ENCODE results near the gene TFAM. TPM values are rescaled to one million over a fixed set of nuclear protein-coding genes. Genes with fewer than 3 reads are reported as not detected.

TFAM gene
- total and polyA plus RNA-seq, 3 donors from 2014 or later = 36.3 to 65.7 (median 57.2) TPM

GRCh38 chr10:58433066-58433465 is 47.9 kb downstream of the TFAM start:
- Histone ChIP-seq H3K4me3 (no peak overlapping the region), H3K36me3 (ENCODE audit: low read depth, missing control alignments) (no peaks in the 10 kb centered on the region), H3K27me3 (no peaks in the 10 kb centered on the region), H3K9me3 (no peaks in the 10 kb centered on the region), H3K4me1 (no peaks in the 10 kb centered on the region), H3K27ac (no peak overlapping the region)
- TF ChIP-seq CTCF (IDR thresholded peaks at IDR 0.05) (no peak), POLR2A (IDR thresholded peaks at IDR 0.05) (no peak)
- intact Hi-C loops (cut with DNase I; ENCODE audit: low total_unique reads) = loop anchor here (10.0 kb wide), 1 partner anchor 582 kb away; no protein-coding TSS in a partner anchor
- WGBS, 2 donors = 67 to 71% methylated on average over 2 of the region's 2 CpGs
- DNase-seq = no peak

- intact Hi-C loops (cut with DNase I; ENCODE audit: low total_unique reads) = loop anchor here (10.0 kb wide), 1 partner anchor 581 kb away; no protein-coding TSS in a partner anchor
- Histone ChIP-seq H3K27me3 (no peaks in the 10 kb centered on the region), H3K9me3 (no peaks in the 10 kb centered on the region), H3K36me3 (ENCODE audit: low read depth, missing control alignments) (no peaks in the 10 kb centered on the region), H3K4me3 (no peak overlapping the region), H3K27ac (no peak overlapping the region), H3K4me1 (no peaks in the 10 kb centered on the region)
- TF ChIP-seq CTCF (IDR thresholded peaks at IDR 0.05) = no peak
- no peak for TF ChIP-seq POLR2A (IDR thresholded peaks at IDR 0.05)
- 91 to 93% methylated on average over 5 of the region's 5 CpGs for WGBS, 2 donors
- DNase-seq = no peak
These were observed 48.4 kb downstream of the TFAM start for GRCh38 chr10:58433571-58433970.

- H3K4me1 ChIP-seq = no peaks in the 10 kb centered on the region
- H3K9me3 ChIP-seq = no peaks in the 10 kb centered on the region
- no peak for TF ChIP-seq POLR2A (IDR thresholded peaks at IDR 0.05)
- WGBS, 2 donors = 47 to 48% methylated on average over 2 of the region's 2 CpGs
- H3K27me3 ChIP-seq = no peaks in the 10 kb centered on the region
- H3K4me3 ChIP-seq = no peak overlapping the region
- DNase-seq = no peak
- intact Hi-C loops (cut with DNase I; ENCODE audit: low total_unique reads) = loop anchor here (10.0 kb wide), 1 partner anchor 579 kb away; no protein-coding TSS in a partner anchor
- no peaks in the 10 kb centered on the region for H3K36me3 ChIP-seq (ENCODE audit: low read depth, missing control alignments)
- no peak overlapping the region for H3K27ac ChIP-seq
These were observed 50.2 kb downstream of the TFAM start for GRCh38 chr10:58435297-58435985.

- Histone ChIP-seq H3K36me3 (ENCODE audit: low read depth, missing control alignments) (no peaks in the 10 kb centered on the region), H3K9me3 (no peaks in the 10 kb centered on the region), H3K4me1 (no peaks in the 10 kb centered on the region), H3K27ac (no peak overlapping the region), H3K27me3 (no peaks in the 10 kb centered on the region), H3K4me3 (no peak overlapping the region)
- DNase-seq = no peak
- TF ChIP-seq CTCF (IDR thresholded peaks at IDR 0.05) (no peak), POLR2A (IDR thresholded peaks at IDR 0.05) (no peak)
- intact Hi-C loops (cut with DNase I; ENCODE audit: low total_unique reads) = loop anchor here (10.0 kb wide), 1 partner anchor 579 kb away; no protein-coding TSS in a partner anchor
- 54 to 60% methylated on average over 4 of the region's 4 CpGs for WGBS, 2 donors
These were observed 50.9 kb downstream of the TFAM start for GRCh38 chr10:58436071-58436470.

- no peaks in the 10 kb centered on the region for H3K9me3 ChIP-seq
- H3K36me3 ChIP-seq (ENCODE audit: low read depth, missing control alignments) = no peaks in the 10 kb centered on the region
- intact Hi-C loops (cut with DNase I; ENCODE audit: low total_unique reads) = loop anchor here (10.0 kb wide), 1 partner anchor 576 kb away; no protein-coding TSS in a partner anchor
- 56 to 61% methylated on average over 3 of the region's 3 CpGs for WGBS, 2 donors
- no peaks in the 10 kb centered on the region for H3K27me3 ChIP-seq
- TF ChIP-seq CTCF (IDR thresholded peaks at IDR 0.05) (no peak), POLR2A (IDR thresholded peaks at IDR 0.05) (no peak)
- H3K4me1 ChIP-seq = no peaks in the 10 kb centered on the region
- no peak overlapping the region for H3K4me3 ChIP-seq
- DNase-seq = no peak
- no peak overlapping the region for H3K27ac ChIP-seq
These were observed 53.2 kb downstream of the TFAM start for GRCh38 chr10:58438340-58438871.
